GM12891 (cell line): ENCODE results near the gene ECHS1.

Experiments
- POLR2A ChIP-seq: IDR thresholded peaks from 2 replicates; pipeline ENCODE4 v1.6.1; 2011; ENCODE audit warnings: low read depth, low read length, control low read depth
- POLR2AphosphoS5 ChIP-seq: IDR thresholded peaks from 2 replicates; pipeline ENCODE4 v1.6.1; 2011; ENCODE audit warnings: low read depth, low read length, control low read depth

DNA sequence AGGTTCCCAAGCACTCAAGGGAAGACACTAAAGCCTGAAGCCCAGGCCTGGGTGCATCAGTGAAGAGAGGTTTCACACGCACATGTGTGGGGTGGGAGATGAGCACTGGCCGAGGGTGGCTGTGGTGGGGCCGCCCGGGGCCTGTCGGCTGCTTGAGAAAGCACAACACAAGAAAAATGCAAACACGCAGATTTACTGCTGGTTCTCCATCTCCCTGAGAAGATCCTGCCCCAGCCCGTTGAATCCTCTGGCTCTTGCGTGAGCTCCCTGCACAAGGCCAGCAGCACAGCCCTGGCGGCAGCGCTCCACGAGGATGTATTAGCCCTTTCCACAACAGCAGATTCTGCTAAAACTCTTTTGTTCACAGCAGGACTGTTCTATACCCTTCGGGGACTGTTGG lies 58.2 kb downstream of the ECHS1 start:
- TF ChIP-seq POLR2A = no peak
- no peak for TF ChIP-seq POLR2AphosphoS5
